Epidermal melanocyte (primary cell): Measurements from ENCODE around the gene HLX.

Experiments used
- DNase-seq: peaks from one replicate; pipeline ENCODE4 v3.0.0; 2011; ENCODE audit warnings: low spot score; ENCODE audit not compliant: insufficient read length

Gene HLX, protein sequence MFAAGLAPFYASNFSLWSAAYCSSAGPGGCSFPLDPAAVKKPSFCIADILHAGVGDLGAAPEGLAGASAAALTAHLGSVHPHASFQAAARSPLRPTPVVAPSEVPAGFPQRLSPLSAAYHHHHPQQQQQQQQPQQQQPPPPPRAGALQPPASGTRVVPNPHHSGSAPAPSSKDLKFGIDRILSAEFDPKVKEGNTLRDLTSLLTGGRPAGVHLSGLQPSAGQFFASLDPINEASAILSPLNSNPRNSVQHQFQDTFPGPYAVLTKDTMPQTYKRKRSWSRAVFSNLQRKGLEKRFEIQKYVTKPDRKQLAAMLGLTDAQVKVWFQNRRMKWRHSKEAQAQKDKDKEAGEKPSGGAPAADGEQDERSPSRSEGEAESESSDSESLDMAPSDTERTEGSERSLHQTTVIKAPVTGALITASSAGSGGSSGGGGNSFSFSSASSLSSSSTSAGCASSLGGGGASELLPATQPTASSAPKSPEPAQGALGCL

DNA sequence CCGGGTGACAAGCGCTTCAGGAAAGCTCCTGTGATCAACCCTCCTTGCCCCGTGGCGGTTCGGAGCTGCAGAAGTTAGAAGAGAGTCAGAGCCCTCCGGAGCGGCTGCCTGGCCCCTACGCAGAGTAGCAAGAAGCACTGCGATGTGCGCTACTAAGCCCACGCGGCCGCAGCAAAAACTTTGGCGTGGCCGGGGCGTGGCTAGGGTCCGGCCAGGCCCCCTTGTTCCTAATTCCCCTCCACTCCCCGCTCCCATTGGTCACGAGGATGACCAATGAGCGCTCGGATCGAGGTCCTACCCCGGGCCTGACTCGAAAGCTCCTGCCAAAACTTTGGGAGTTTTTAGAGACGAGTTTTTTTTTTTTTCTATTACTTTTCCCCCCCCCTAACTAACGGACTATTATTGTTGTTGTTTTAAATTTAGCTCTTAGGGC, at the start of gene HLX:
Gene HLX (plus strand): TSS at position 368 of the 433 bp plus-strand sequence. CDS start 415 bp downstream, outside the sequence.
- peak; percentile 99 for DNase-seq

DNA sequence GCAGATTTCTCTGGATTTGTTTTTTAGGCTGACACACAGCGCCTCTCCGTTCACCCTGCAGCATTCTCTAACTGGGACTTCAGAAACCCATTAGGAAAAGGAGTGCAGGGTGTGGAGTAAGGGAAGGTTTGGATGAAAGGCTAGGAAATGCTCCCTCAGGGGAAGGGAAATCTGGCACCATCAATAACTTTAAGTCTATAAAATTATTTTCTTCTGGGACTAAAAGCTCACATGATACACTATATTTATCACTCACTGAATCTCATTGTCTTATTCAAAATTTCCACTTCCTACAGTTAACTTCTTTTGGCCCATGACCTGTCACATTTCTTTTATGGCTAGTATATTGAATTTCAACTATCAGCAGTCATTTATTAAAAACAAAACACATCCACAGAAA, 45.8 kb upstream of the HLX start:
- DNase-seq, result no peak

DNA sequence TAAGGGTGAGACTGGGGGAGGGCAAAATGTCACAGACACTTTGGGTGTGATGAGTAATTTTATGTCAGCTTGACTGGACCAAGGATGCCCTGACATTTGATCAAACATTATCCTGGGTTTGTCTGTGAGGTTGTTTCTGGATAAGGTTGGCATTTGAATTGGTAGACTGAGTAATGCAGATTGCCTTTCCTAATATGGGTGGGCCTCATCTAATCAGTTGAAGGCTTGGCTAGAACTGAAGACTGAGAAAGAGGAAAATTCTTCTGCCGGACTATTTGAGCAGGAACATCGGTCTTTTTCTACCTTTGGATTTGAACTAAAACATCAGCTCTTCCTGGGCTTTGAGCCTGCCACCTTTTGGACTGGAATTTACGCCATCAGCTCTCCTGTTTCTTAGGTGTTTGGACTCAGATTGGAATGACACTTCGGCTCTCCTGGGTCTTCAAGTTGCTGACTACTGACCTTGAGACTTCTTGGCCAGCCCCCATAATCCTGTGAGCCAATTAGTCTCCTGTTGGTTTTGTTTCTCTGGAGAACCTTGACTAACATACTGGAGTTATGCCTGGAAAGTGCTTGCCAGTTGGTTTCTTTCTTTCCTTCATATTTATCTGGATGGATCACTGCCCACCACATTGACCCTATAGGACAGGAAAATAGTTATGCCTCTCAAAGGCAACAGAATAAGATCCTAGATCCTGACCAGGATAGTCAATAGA, 44.9 kb upstream of the HLX start:
- no peak for DNase-seq

DNA sequence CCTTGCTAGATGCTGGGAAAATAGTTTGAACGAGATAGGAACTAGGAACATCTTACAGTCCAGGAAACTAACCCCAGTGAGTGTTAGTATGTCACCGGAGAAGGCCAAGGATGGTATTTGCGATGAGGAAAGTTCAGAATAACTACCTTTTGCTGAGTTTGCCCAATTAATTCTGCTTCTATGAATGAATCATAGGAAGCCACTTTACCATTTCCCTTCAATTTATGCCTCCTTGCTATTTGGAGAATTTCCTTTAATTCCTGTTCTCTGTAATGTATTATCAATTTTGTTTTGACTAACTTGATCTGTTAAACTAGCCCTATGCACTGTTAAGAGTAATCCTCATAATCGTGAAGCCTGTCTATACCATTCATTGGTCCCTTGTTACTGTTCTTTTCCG, 40.7 kb upstream of the HLX start:
- no peak for DNase-seq

DNA sequence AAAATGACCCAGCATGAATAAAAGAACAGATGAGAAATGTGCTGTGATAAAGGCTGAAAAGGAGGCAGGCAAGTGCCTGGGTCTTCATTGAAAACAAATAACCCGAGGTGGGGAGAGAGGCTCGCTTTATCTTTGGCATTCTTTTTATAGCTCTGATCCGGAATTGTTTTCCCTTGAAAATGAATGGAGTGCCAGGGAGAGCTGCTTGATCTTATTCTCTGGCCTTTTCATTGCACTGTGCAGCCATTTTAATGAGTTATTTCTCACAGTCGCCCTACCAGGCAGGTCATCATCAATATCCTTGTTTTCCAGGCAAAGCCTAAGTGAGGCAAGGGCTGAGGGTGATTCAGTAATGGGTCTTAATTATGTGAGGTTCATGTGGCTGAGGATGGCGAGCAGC, 39.8 kb upstream of the HLX start:
- no peak for DNase-seq

DNA sequence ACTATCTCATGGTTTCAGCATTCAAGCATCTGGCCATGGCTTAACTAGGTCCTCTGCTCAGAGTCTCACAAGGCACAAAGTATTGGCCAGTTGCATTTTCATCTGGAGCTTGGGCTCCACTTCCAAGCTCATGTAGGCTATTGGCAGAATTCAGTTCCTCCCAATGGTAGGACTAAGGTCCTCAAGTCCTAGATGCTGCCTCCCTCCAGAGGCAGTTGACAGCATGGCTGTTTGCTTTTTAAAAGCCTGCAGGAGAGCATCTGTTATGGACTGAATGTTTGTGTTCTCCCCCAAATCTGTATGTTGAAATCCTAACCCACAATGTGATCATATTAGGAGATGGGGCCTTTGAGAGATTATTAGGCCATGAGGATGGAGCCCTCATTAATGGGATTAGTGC, 38.0 kb upstream of the HLX start:
- DNase-seq, result no peak

DNA sequence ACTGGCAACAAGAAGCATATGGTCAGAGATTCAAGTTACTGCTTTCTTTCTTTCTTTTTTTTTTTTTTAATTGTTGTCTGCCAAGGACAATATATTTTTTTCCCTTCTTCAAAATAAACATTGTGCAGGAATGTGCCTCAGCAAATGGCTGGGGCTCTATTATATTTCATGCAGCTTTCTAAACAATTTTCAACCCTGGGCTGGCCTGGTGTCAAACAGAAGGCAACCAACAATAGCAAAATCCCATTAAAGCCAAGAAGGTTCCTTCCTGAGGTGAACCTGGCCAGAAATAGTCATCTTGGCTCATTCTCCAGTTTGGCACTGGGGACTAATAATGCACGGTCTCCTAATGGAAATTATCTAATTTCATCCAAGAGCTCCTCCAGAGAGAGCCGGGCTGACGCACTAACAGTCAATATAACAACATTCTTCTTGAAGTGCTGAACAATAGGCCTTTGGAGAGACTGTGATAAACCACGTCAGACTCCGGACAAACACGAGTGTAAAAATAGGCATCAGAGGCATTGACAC, 35.7 kb upstream of the HLX start:
- DNase-seq, result no peak

DNA sequence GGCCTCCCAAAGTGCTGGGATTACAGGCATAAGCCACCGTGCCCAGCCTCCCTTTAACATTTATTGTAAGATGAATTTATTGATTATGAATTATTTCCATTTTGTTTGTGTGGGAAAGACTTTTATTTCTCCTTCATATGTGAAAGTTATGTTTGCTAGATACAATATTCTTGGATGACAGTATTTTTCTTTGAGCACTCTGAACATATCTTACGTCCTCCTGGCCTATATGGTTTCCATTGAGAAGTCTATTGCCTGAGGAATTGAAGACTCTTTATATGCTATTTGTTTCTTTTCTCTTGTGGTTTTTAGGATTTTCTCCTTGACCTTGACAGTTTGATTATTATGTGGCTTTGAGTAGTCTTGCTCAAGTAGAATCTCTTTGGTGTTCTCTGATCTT, 26.8 kb upstream of the HLX start:
- DNase-seq, result no peak

DNA sequence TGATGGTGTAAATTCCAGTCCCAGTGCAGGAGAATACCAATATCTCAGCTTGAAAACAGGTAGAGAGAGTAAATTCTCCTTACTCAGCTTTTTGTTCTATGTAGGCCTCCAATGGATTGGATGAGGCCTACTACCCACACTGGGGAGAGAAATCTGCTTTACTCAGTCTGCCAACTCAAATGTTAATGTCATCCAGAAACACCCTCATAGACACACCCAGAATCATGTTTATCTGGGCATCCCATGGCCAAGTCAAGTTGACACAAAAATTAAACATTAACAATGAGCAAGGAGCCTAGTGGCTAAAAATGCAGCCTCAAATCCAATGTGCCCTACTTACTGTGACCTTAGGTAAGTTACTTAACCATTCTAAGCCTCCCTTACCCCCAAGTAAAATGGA, 6.9 kb upstream of the HLX start:
- no peak for DNase-seq

DNA sequence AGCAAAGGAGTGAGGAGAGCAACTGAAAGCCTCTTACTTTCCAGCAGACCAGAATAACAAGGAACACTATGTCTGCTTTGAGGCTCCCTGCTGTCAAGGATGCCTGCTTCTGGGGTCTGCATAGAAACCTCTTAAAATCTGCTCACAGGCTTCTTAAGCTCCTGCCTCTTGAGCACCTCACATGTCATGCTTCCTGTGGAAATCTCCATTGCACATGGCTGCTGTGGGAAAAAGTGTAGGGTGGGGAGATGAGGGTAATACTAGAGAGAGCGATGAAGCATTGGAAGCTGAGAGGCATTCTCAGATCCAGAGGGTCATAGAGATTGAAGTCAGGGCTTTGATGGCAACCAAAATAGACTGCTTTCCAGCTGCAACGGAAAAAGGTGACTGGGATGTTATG, 6.2 kb upstream of the HLX start:
- no peak for DNase-seq

DNA sequence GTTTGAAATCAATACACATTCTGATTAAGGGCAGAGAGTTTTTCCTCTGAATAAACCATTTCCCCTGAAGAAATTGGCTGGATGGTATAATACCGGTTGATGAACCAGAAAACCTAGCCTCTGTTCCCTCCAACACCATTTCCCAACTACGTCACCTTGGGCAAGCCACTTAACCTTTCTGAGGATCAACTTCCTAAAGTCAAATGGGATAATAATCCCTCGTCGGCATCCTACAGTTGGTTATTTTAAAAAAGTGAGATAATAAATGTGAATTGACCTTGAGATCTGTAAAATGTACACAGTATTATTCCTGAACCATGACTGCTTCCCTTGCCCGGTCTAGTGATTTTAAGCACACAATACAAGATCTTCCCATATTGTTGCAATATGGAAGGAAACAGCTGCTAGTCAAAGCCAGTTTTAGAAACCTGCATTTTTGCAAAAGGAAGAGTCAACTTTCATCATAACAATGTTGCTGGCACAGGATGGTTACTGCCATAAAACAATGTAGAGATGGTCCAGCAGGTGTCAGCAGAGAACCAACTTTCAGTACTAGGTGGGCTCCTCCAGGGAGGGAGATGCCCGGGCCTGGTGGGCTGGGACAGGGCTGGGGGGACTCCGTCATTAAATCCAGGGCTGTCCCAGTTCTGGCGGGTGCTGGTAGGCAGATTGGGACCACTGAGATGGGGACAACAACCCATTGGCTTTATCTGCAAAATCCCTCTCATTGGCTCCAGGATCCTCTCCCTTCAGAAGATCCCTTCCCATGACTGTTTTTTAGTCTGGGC, 5.2 kb upstream of the HLX start:
- no peak for DNase-seq

DNA sequence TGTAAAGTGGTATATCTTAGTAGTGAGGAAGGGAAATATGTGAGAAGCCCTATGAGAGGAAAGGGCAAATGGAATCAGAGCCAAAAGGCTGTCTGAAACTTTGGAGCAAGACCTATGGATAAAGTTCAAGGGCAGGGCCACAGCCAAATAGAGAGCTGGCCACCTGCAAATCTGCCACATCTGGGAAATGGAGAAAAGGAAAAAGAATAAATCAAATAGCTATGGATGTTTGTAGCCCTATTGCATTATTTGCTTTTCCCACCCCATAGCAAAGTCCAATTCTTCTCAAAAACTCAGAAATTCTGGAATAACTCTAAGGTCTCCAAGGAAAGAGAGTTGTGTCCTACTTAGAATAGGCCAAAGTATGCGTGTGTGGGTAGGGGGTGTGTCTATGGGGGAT, 4.0 kb upstream of the HLX start:
- no peak for DNase-seq

DNA sequence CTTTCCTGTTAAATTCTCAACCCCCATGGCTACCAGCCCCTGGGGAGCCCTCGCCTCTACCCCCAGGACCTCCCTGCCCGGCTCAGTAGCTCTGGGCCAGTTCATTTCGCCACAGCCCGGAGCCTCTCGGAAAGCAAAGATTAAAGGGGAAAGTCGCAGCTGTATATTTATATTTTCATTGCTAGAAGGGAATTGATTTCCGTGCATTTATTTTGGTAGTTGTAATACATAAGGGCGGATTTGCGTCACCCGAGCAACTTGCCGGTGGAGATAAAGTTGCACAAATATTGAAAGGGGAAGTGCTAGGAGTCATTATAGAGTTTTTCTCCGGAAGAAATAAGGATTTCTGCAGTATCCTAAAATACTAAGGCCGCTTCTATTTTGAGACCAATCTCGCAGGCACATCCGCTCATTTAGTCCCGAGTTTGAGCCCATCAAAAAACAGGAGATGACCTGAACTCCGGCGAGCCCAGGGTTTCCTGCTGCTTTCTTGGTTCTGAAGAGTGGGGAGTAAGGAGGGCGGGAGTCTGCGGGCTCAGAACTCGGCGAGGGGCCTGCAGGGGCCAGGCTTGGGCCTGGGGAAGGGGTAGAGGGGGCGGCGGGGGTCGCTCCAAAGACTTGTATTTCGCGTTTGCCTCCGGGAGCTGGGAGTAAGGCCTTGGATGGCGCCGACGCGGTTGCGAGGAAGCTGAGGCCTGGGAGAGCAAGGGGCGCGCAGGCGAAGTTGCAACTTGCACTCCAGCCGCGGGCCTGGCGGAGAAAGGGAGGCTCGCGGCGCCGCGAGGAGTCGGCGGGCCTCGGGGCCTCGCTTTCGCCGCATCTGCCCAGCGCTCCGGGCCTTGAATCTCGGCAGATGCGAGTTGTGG, 2.5 kb upstream of the HLX start:
- DNase-seq, result no peak

DNA sequence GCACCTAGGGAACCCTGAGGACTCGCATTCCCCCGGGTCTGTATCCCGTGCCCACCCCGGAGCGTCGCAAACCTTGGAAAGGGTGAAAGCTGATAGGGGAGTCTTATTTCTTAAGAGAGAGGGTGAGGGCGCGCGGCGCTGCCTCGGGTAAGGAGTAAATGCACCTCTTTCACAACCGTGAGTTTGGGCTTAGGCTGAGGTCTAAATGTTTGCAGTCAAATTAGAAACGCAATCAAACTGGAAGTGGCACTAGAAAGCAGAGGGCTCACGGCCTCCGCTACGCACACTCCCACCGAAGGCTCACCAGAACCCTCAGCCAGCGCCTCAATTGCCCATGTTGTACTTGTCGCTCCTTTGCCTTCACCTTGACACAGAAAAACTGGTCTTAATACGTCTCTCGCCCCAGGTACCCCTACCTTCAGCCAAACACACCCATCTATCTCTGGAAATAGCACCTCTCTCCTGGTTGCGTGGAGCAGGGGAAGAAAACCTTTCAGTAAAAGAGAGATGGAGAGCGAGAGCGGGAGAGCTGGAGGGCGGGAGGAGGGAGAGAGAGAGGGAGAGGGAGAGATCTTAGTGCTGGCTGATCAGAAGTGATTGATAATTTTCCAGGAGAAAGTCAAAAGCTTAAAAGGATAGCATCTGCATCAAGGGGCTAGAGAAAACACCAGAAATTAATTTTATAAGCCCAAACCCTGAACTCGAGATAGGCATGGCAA, 1.7 kb upstream of the HLX start:
- no peak for DNase-seq

DNA sequence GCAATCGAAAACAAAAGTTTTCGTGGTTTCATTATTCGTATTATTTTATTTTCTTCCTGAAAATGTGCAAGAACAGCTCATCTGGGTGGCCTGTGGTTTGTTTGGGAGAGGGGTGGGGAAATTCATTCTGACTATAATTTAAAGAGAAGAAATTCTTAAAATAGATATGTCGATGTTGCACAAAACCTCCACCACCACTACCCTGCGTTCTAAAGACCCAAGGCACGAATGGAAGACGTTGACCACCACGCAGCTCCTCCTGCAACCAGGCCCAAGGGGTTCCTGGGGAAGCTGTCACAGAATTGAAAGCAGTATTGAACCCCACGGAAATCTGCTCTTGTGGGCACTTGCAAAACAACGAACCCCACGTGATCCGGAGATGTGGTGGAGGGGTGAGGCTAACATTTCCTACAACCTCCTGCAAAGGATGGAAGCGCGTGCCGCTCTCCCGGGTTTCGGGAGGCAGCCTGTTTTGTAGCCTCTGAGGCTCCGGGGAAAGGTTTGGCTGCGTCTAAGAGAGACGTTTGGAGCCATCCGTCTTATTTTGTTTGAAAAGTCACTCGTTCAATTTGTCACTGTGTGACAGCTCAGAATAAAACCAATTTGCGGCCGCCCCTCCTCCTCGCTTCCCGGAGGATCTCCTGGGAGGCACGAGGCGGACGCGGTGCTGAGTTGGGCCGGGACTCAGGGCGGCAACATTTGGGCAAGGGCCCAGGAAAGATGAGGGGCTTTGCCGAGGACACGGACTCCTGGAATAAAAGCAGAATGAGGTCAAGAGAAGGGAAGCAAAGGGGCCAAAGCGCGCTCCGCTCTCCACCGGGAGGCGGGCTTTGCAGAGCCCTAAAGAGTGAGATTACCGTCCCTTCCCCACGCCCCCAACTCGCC, 810 bp upstream of the HLX start:
- no peak for DNase-seq

DNA sequence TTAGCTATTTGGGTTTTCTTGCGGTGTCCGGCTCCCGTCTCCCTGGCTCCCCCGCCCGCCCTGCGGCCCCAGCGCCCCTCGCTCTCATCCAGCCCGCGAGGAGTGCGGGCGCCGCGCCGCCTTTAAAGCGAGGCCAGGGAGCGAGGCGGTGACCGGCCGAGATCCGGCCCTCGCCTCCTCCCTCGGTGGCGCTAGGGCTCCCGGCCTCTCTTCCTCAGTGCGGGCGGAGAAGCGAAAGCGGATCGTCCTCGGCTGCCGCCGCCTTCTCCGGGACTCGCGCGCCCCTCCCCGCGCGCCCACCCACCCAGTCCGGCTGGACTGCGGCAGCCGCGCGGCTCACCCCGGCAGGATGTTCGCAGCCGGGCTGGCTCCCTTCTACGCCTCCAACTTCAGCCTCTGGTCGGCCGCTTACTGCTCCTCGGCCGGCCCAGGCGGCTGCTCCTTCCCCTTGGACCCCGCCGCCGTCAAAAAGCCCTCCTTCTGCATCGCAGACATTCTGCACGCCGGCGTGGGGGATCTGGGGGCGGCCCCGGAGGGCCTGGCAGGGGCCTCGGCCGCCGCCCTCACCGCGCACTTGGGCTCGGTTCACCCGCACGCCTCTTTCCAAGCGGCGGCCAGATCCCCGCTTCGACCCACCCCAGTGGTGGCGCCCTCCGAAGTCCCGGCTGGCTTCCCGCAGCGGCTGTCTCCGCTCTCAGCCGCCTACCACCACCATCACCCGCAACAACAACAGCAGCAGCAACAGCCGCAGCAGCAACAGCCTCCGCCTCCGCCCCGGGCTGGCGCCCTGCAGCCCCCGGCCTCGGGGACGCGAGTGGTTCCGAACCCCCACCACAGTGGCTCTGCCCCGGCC, 492 bp downstream of the HLX start:
- DNase-seq, result peak; percentile 64

DNA sequence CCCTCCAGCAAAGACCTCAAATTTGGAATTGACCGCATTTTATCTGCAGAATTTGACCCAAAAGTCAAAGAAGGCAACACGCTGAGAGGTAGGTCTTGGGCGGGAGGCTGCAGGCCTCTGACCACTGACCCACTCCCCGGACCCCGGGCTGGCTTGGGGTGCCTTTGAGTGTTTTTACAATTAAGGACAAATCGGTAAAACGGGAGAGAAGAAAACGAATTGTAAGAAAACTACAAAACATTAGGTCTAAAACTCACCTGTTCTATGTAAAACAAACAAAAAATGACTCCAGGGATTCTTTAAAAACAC, 1.1 kb downstream of the HLX start:
- DNase-seq, result no peak
